Measurements from ENCODE around the gene FOXP4. TPM values are rescaled to one million over a fixed set of nuclear protein-coding genes. Genes with fewer than 3 reads are reported as not detected.

The FOXP4 gene
- total RNA-seq, 1 donor from 2014 or later: 40.7 TPM

DNA sequence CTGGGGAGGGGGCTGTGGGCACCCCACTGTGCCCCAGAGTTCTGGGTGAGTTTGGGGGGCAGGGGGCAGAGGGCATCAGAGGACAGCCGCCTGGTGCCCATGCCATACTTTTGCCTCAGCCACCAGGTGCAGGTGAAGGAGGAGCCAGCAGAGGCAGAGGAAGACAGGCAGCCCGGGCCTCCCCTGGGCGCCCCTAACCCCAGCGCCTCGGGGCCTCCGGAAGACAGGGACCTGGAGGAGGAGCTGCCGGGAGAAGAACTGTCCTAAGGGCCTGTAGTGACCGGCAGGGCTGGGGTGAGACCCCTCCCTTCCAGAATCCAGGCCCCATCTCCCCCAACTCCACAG lies 52.5 kb downstream of the FOXP4 start:
- H3K4me3 Mint-ChIP-seq: no peak overlapping the region
- TF ChIP-seq, protein P1, sequence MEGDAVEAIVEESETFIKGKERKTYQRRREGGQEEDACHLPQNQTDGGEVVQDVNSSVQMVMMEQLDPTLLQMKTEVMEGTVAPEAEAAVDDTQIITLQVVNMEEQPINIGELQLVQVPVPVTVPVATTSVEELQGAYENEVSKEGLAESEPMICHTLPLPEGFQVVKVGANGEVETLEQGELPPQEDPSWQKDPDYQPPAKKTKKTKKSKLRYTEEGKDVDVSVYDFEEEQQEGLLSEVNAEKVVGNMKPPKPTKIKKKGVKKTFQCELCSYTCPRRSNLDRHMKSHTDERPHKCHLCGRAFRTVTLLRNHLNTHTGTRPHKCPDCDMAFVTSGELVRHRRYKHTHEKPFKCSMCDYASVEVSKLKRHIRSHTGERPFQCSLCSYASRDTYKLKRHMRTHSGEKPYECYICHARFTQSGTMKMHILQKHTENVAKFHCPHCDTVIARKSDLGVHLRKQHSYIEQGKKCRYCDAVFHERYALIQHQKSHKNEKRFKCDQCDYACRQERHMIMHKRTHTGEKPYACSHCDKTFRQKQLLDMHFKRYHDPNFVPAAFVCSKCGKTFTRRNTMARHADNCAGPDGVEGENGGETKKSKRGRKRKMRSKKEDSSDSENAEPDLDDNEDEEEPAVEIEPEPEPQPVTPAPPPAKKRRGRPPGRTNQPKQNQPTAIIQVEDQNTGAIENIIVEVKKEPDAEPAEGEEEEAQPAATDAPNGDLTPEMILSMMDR (IDR thresholded peaks at IDR 0.05): no peak
- intact Hi-C loops (cut with micrococcal nuclease): no loop called here
- DNase-seq: no peak
- peaks cover 10% of the 10 kb centered on the region for H3K4me1 Mint-ChIP-seq
- ATAC-seq (ENCODE audit: low read depth): no peak
- CTCF ChIA-PET: no interaction called here
- H3K27ac Mint-ChIP-seq: no peak overlapping the region
- H3K27me3 Mint-ChIP-seq: no peaks in the 10 kb centered on the region
- H3K36me3 Mint-ChIP-seq (ENCODE audit: low read depth): peaks cover 52% of the 10 kb centered on the region
- POLR2A ChIA-PET: interaction anchor here (0.7 kb wide), 1 partner anchor 31 kb away, joined by 6 read pairs; no protein-coding TSS in a partner anchor
- no peaks in the 10 kb centered on the region for H3K9me3 Mint-ChIP-seq

DNA sequence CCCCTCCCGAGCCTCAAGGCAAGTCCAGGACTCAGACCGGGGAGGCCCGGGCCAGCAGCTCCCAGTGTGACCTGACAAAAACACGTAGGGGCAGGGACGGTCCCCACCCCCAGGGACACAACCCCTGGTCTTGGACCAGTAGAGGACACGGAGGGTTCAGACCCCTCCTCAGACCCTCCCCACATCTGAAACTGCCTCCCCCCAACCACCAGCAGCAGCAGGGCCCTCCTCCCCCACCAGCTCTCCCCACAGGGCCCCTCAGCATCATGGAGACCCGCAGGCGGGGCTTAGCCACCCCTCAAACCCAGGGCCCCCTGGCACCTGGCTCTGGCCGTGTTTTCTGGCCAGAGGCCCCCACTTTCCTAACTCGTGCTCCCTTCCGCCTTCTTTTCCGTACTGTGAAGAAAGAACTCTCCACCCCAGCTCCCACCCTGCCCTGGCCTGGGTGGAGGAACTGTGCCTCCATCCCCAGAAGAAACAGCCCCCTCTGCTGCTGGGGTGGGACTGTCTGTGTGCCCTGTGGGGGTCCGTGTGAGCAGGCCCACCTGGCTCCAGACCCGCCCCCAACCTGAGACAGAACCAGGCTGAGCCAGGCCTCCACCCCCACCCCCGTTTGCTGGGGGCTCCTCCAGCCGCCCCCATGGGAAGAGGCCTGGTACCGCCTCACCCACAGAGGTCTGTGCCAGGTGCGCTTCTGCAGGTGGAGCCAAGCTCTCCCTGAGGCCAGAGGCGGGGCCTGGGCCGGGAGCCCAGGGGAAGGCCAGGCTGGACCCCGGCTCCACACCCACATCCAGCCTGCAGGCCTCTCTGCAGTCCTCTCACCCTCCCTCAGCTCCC lies 53.1 kb downstream of the FOXP4 start:
- DNase-seq: no peak
- H3K27ac Mint-ChIP-seq: no peak overlapping the region
- TF ChIP-seq, protein P1 (IDR thresholded peaks at IDR 0.05): no peak
- ChIA-PET CTCF (no interaction called here), POLR2A (no interaction called here)
- ATAC-seq (ENCODE audit: low read depth): no peak
- H3K4me1 Mint-ChIP-seq: peaks cover 10% of the 10 kb centered on the region
- no peak overlapping the region for H3K4me3 Mint-ChIP-seq
- intact Hi-C loops (cut with micrococcal nuclease): no loop called here
- no peaks in the 10 kb centered on the region for H3K9me3 Mint-ChIP-seq
- peaks cover 48% of the 10 kb centered on the region for H3K36me3 Mint-ChIP-seq (ENCODE audit: low read depth)
- H3K27me3 Mint-ChIP-seq: no peaks in the 10 kb centered on the region

DNA sequence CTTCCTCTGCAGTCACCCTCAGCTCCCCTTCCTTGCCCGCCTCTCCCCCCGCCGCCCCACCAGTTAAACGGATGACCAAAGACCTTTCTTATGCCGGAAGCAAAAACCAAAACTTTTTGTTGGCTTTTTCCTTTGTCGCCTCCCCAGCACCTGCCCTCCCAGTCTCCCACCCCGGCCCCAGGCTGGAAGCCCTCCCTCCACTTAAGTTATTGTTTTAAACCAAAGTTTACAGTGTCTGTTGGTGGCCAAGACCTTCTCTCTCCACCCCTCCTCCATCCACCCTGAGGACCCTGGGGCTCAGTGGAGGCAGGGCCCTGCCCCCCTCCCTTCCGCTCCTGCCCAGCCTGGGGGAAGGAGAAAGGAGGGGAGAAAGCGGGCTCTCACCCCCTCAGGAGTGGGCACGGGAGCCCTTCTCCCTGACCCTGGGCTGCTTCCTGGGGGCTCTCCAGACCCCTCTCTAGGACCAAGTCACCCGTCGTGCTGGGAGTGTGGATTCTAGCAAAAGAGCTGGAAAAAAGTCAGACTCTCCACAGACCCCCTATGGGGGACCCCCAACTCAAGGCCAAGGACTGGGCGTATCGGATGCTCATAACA lies 53.8 kb downstream of the FOXP4 start:
- Mint-ChIP-seq H3K27me3 (no peaks in the 10 kb centered on the region), H3K4me3 (no peak overlapping the region), H3K27ac (no peak overlapping the region), H3K36me3 (ENCODE audit: low read depth) (peaks cover 42% of the 10 kb centered on the region), H3K9me3 (no peaks in the 10 kb centered on the region), H3K4me1 (peaks cover 10% of the 10 kb centered on the region)
- TF ChIP-seq, protein P1 (IDR thresholded peaks at IDR 0.05): no peak
- ChIA-PET CTCF (no interaction called here), POLR2A (no interaction called here)
- intact Hi-C loops (cut with micrococcal nuclease): loop anchor here (5.0 kb wide), 1 partner anchor 567 kb away; no protein-coding TSS in a partner anchor
- no peak for ATAC-seq (ENCODE audit: low read depth)
- no peak for DNase-seq

DNA sequence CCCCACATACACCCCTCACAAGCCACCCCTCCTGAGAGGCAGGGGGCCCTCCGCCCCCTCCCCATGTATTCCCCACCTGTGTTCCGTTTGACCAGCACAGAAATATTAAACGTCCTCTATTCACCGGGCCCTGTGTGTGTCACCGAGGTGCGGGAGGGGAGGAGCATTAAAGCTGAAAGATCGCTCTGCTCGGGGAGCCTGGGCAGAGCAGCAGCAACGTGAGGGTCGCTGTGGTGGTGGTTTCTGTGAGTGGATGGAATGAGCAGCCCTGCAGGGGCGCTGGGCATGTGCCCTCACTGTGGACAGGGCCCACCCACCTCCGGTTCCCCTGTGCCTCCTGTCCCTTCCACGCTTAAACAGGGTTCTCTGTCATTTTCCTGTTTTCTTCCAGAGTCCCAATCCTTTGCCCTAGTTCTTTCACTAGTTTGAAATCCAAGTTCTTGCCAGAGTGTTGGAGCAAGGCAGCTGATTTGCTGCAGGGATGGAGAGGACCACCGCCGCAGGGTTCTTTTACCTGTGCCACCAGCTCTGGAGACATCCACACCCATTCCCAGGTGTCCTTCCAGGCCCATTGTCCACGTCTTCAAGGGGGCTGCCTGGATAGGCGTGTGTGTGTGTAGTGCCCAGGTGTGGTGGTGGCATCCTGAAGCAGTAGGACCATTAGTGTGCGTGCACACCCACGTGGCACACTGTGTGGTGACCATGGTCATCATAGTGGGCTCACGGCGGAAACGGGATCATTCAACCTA lies 54.5 kb downstream of the FOXP4 start:
- CTCF ChIA-PET: interaction anchor here (1.2 to 3.7 kb wide), 3 partner anchors 81 to 176 kb away, joined by 6 to 27 read pairs (median 22); no protein-coding TSS in a partner anchor
- Mint-ChIP-seq H3K9me3 (no peaks in the 10 kb centered on the region), H3K27ac (no peak overlapping the region), H3K27me3 (no peaks in the 10 kb centered on the region), H3K4me3 (no peak overlapping the region), H3K36me3 (ENCODE audit: low read depth) (peaks cover 38% of the 10 kb centered on the region), H3K4me1 (peaks cover 10% of the 10 kb centered on the region)
- POLR2A ChIA-PET: no interaction called here
- no peak for DNase-seq
- ATAC-seq (ENCODE audit: low read depth): no peak
- TF ChIP-seq, protein P1 (IDR thresholded peaks at IDR 0.05): no peak
- intact Hi-C loops (cut with micrococcal nuclease): loop anchor here (5.0 kb wide), 1 partner anchor 567 kb away; no protein-coding TSS in a partner anchor

DNA sequence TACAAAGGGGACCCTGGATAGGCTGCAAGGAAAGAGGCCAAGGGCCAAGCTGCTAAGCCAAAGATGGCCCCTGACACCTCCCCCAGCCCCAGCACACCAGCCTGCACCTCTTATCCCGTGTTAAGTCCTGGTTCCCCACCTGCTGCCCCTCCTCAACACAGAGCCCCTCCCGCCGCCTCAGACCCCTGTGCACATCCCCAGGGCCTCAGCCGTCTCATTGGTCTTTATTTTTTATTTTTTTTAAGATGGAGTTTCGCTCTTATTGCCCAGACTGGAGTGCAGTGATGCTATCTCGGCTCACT lies 55.0 kb downstream of the FOXP4 start:
- ChIA-PET POLR2A (no interaction called here), CTCF (interaction anchor here (1.2 to 3.7 kb wide), 3 partner anchors 81 to 176 kb away, joined by 6 to 27 read pairs (median 22); no protein-coding TSS in a partner anchor)
- H3K36me3 Mint-ChIP-seq (ENCODE audit: low read depth): peaks cover 36% of the 10 kb centered on the region
- DNase-seq (no peak), ATAC-seq (ENCODE audit: low read depth) (no peak)
- no peaks in the 10 kb centered on the region for H3K27me3 Mint-ChIP-seq
- H3K4me3 Mint-ChIP-seq: no peak overlapping the region
- intact Hi-C loops (cut with micrococcal nuclease): loop anchor here (5.0 kb wide), 1 partner anchor 566 kb away; no protein-coding TSS in a partner anchor
- H3K9me3 Mint-ChIP-seq: no peaks in the 10 kb centered on the region
- peaks cover 10% of the 10 kb centered on the region for H3K4me1 Mint-ChIP-seq
- H3K27ac Mint-ChIP-seq: no peak overlapping the region
- TF ChIP-seq, protein P1 (IDR thresholded peaks at IDR 0.05): no peak

Data from activated B cell treated with CpG ODN at 0.5 μM for 24 hours (primary cell).